ENCODE measurements around the gene TM4SF5.

TM4SF5 gene, protein sequence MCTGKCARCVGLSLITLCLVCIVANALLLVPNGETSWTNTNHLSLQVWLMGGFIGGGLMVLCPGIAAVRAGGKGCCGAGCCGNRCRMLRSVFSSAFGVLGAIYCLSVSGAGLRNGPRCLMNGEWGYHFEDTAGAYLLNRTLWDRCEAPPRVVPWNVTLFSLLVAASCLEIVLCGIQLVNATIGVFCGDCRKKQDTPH

DNA sequence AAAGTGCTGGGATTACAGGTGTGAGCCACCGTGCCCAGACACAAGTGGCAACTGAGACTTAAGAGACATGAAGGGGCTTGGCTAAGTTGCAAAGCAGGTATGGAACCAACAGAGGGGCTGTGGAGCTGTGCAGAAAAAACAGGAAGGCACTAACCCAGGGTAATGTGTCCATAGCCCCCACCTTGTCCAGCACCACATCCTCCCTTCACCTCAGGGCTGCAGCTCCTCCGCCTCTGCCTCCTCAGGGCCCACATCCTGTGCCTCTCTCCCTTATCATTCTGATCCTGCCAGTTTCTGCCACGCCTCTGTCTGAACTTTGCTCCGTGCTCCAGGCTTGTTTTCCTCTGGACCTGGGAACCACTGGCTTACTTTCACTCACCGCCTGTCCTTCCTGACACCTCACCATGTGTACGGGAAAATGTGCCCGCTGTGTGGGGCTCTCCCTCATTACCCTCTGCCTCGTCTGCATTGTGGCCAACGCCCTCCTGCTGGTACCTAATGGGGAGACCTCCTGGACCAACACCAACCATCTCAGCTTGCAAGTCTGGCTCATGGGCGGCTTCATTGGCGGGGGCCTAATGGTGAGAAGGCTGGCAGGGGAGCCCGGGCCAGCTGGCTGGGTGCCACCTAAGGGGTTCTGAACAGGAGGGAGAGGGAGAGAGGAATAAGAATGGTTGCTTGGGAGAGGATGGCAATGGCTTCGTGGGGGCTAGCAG, at the start of gene TM4SF5:
TM4SF5 (plus strand) TSS at position 368 of the 716 bp plus-strand sequence; CDS start at position 405, 37 bp downstream.
- DNase-seq (ENCODE audit: low read depth in 2 of 2, low spot score in 1 of 2), result no peak

DNA sequence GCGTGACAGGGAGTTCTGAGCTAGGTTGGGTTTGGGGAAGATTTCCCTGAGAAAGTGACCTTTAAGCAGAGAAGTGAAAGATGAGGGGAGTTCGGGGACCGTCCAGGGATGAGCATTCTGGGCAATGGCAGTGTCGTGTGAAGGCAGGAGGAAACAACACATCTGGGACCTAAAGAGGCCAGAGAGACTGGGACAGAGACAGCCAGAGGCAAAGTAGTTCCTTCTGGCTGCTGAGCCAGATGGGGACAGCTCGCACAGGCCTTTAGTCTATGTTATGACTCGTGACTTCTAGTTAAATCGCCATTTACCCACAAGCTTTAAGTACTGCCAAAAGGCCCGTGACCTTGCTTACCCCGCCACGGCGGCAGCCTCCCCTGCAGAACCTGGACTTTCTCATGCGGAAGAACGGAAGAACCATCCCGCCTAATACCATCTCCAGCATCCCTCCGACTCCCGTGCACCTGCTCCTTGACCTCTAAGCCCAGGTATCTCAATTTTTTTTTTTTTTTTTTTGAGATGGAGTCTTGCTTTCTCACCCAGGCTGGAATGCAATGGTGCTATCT, 48.9 kb upstream of the TM4SF5 start:
- DNase-seq (ENCODE audit: low read depth in 2 of 2, low spot score in 1 of 2), result no peak

DNA sequence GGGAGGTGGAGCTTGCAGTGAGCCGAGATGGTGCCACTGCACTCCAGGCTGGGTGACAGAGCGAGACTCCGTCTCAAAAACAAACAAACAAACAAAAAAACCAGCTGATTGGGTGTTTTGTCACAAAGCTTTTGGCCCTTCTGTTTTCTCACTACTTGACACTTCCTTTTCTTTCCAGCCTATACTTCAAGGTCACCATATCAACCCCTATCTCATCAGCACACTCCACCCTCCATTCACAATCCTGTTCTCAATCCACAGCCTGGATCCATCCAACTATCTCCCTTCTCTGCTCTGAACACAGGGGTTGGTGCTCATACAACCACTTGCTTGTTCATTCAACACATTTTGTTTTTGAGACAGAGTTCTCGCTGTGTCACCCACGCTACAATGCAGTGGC, 47.0 kb upstream of the TM4SF5 start:
- no peak for DNase-seq (ENCODE audit: low read depth in 2 of 2, low spot score in 1 of 2)

DNA sequence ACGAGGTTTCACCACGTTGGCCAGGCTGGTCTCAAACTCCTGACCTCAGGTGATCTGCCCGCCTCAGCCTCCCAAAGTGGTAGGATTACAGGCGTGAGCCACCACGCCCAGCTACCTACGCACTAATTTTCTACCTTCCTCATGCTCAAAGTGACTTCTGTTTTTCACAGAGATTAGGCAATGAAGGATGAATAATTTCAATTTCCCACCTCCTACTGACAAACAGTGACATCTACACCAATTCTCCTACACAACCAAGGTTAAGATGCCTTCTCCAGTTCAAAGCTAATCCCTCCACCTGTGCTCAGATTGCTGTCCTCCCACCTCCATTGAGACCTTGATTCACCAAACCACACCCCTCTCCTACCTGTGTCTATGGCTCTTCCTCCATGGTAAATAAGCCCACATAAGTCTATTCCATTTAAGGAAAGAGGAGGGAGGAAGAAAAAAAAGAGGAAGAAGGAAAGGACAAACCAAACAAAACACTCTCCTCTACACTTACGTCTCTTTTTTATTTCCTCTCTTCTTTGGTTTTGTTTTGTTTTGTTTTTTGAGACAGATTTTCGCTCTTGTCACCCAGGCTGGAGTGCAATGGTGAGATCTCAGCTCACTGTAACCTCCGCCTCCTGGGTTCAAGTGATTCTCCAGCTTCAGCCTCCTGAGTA, 45.9 kb upstream of the TM4SF5 start:
- DNase-seq (ENCODE audit: low read depth in 2 of 2, low spot score in 1 of 2), result no peak

DNA sequence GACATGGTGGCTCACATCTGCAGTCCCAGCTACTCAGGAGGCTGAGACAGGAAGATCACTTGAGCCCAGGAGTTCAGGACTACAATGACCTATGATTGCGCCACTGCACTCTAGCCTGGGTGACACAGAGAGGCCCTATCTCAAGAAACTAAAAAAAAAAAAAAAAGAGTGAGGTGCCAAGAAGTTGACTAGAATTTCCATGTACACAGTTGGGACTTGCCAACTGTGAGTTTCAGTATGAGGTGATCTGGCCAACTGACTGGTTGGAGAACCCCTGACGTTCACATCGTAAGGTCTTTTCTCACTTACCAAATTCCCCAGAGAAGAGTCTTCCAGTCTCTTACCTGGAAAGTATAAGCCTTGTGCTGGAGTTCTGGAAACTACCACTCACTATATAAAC, 43.6 kb upstream of the TM4SF5 start:
- no peak for DNase-seq (ENCODE audit: low read depth in 2 of 2, low spot score in 1 of 2)

DNA sequence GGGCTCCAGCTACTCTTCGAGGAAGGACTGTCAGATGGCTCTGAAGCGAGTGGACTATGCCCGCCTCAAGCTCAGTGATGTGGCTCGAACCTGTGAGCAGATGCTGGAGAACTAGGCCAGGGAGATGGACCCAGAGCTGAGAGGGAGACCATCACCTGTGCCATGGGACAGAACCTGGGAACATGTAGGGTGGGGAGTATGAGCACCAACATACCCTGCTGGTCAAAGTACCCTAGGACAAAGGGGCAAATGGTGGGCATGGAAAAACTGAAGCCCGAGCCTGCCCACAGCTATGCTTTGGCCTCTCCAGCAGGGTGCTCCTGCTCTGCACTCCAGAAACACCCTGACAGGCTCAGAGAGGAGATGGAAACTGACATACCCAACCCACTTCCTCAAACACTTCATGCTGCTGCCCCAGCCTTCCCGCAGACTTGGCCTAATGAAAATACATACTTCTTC, 38.6 kb upstream of the TM4SF5 start:
- DNase-seq (ENCODE audit: low read depth in 2 of 2, low spot score in 1 of 2), result no peak

DNA sequence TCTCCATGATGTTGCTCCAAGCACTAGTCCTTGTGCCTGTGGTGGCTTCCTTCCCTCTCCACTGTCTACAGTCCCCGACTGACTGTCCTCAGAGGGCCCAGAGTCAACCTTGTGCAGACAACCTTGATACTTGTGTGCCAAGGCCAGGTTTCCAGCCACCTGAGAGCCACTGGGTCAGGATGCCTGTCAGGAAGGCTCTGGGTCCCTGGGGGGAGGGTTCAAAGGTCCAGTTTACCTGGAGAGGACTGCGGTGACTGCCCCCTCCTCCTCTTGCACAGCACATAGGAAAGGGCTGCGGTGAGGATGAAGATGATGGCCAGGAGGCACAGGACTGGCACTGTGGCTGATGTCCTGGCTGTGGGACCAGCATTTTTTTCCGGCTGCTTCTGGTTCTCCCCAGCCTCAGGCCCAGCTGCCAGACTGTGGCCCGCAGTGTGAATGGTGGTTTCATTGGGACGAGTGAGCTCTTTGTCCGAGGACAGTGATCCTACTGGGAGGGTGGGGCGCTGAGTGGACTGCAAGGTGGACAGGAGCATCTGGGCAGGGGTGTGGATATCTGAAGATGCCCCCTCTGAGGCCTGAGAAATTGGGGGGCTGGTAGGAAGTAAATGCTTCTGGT, 36.7 kb upstream of the TM4SF5 start:
- no peak for DNase-seq (ENCODE audit: low read depth in 2 of 2, low spot score in 1 of 2)

DNA sequence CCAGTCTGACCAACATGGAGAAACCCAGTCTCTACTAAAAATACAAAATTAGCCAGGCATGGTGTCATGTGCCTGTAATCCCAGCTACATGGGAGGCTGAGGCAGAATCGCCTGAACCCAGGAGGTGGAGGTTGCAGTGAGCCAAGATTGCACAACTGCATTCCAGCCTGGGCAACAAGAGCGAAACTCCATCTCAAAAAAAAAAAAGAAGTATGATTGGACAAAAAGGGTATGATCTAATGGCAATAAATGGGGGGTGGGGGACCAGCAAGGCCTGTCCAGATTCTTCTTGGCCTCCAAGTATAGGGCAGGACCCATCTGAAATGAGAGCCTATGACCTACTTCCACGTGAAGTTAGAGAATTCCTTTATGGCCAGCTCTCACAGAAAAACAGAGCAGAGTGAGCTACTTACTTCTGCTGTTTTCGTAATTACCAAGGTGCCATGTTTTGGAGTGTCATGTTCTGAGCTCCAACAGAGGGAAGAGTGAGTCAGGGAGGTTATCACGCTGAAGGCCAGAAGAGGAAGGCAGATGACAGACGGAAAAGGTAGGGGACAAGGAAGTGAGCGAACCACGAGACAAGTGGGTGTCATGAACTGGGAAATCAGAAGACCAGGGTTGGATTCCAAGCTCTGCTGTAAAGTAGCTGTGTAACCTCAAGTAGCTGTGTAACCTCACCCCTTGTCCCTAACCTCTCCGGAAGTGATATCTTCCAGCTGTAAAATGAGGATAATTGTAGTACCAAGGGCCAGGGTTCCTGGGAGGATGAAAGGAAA, 35.6 kb upstream of the TM4SF5 start:
- no peak for DNase-seq (ENCODE audit: low read depth in 2 of 2, low spot score in 1 of 2)

DNA sequence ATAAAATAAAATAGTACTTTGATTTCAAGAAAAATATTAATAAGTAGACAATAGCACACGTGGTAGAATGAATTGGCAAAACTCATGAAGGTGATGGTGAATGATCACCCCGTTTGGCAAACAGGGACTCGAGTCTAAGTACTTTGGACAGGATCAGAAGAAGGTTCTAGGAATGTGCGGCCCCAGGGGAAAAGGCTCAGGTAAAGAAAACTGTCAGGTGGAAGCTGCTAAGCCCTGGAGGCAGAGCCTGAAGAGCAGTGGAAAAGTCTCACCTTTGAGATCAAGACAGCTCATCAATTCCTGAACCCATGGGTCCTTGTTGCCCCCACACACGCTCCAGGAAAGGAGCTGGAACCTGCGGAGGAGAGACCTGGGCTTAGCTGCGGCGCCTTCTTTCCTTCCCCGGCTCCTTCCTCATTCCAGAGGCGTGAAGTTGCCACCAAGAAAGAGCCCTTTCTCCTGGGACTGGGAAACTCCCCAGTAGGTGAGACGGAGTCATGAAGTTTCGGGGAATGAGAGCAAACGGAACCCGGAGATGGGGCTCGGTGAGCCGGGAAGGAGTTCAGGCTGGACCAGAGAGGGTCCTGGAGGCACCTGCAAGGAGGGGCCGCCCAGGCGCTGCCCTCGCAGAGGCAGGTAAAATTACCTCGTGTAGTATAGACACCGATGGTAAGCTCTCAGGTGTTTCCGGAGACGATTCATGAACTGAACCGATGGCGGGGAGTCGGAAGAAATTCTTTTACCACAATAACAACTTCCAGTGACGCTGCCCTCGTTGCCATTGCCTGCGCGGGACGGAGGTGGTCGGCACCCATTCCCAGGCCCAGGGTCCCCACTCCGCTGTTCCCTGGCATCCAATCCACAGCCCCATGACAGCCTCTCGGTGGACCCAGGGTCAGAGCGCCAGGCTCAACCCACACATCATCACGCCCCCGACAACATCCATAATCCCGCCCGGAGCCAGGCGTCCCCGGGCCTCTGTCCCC, 33.3 kb upstream of the TM4SF5 start:
- DNase-seq (ENCODE audit: low read depth in 2 of 2, low spot score in 1 of 2), result no peak

DNA sequence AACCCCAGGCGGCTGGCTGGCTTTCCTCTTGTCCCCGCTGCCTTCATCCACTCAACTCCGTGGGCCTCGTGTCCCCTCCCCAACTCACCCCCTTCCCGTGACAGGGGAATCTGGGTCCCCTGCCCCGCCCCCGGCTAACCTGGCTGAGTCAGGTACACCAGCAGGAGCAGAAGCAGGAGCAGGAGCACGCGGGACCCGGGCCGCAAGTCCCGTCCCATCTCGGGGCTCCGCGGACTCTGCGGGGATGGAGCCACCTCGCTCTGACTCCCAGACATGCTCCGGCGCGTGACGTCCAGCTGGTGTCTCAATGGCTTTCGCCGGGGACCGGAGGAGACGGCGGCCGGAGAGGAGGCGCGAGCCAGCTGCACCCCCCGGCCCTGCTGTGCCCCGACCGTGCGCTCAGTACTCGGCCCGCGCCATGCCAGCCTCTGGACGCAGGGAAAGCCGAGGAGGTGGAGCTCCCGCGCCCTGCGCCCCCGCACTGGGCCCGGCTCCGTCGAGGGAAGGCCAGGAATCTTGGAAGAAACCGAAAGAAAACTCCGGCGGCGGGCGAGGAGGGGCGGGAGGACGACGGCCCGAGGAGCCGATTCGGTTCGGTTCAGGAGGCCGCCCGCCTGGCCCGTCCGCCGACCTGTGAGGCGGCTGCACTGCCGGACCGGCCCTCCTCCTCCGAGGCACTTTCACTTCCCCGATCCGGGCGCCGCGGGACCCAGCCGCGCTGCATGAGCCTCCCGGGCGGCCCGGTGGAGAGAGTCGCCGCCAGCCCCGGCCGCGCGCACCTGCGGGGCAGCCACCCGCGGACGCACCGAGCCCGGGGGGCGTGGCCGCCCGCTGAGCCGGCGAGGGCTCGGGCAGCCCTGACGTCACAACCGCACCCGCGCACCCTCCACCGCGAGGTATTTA, 32.3 kb upstream of the TM4SF5 start, which contains the start of the genes CXCL16 and ZMYND15:
CXCL16 (minus strand) TSS at position 807 of the 903 bp plus-strand sequence; CDS start at position 218, 589 bp downstream.
ZMYND15 (plus strand) TSS at position 712 of the 903 bp plus-strand sequence. CDS start 716 bp downstream, outside the sequence.
- peak in 1 of 2 donors; percentile 38 for DNase-seq (ENCODE audit: low read depth in 2 of 2, low spot score in 1 of 2)

DNA sequence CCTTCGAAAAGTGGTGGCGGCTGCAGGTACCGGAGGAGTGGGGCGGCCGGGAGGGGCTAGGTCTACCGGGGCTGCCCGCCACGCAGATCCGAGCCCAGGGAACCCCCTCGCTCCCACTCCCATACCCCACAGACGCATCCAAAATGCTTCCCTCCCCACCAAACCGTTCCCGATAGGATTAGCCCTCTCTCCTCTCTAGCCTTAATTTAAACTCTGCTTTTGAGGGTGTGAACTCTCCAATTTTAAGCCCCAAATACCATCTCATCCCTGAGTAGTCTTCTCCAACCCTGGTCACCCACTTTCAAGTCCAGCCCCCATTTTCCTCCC, 31.7 kb upstream of the TM4SF5 start:
- DNase-seq (ENCODE audit: low read depth in 2 of 2, low spot score in 1 of 2), result no peak

DNA sequence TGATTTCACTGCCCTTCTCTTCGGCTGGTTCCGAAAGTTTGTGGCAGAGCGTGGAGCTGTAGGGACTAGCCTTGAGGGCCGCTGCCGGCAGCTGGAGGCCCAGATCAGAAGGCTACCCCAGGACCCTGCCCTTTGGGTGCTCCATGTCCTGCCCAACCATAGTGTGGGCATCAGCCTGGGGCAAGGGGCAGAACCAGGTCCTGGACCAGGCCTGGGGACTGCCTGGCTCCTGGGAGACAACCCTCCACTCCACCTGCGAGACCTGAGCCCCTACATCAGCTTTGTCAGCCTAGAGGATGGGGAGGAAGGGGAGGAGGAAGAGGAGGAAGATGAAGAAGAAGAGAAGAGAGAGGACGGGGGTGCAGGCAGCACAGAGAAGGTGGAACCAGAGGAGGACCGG, 31.1 kb upstream of the TM4SF5 start:
- no peak for DNase-seq (ENCODE audit: low read depth in 2 of 2, low spot score in 1 of 2)

DNA sequence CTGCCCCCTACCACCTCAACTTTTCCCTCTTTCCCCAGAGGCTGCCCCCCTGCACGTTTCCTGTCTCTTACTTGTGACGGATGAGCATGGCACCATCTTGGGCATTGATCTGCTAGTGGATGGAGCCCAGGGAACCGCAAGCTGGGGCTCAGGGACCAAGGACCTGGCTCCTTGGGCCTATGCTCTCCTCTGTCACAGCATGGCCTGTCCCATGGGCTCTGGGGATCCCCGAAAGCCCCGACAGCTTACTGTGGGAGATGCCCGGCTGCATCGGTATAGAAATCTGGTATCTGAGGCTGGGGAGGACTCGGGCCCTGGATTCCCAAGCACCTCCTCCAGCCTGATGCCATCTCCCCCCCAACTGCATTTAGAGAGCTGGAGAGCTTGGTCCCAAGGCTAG, 30.1 kb upstream of the TM4SF5 start:
- no peak for DNase-seq (ENCODE audit: low read depth in 2 of 2, low spot score in 1 of 2)

DNA sequence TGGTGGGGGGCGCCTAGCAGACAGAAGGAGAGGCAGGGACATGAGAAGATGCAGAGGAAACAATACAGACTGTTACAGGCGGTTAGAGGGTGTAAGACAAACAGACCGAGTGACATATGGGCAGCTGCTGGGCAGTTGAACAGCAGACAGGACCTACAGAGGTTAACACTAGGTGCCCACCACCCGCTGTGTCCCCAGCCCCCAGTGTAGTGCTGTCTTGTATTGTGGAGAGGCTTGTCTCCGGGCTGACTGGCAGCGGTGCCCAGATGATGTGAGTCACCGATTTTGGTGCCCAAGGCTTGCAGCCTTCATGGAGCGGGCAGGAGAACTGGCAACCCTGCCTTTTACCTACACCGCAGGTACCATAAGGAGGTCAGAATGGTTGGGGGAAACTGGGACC, 29.6 kb upstream of the TM4SF5 start:
- no peak for DNase-seq (ENCODE audit: low read depth in 2 of 2, low spot score in 1 of 2)

DNA sequence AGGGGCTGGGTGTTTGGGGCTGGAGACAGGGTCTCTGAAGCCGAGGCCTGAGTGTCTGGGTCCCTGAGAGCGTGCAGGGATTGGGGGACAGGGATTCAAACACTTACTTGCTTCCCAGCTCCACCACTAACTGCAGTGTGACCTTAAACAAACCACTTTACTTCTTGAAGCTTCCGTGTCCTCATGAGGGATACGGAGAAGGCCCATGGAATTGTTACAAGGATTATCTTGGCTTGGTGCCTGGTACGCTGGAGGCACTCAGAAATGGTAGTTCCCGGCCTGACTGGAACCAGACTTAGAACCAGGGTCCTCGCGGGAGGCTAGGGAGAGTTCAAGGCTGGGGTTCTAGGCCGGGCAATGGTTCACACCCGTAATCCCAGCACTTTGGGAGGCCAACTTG, 29.1 kb upstream of the TM4SF5 start:
- DNase-seq (ENCODE audit: low read depth in 2 of 2, low spot score in 1 of 2), result no peak

DNA sequence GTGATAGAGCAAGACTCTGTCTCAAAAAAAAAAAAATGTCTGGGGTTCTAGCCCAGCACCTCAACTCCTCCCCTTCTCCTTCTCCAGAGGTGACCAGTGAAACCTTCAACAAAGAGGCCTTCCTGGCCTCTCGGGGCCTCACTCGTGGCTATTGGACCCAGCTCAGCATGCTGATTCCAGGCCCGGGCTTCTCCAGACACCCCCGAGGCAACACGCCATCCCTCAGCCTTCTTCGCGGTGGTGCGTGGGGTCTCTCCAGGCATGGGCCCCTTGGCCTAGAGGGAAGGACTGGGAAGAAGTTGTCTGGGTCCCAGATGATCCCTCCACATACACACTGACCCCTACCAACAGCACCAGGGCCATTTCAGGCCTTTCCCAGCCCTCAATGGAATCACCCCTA, 28.5 kb upstream of the TM4SF5 start:
- no peak for DNase-seq (ENCODE audit: low read depth in 2 of 2, low spot score in 1 of 2)

DNA sequence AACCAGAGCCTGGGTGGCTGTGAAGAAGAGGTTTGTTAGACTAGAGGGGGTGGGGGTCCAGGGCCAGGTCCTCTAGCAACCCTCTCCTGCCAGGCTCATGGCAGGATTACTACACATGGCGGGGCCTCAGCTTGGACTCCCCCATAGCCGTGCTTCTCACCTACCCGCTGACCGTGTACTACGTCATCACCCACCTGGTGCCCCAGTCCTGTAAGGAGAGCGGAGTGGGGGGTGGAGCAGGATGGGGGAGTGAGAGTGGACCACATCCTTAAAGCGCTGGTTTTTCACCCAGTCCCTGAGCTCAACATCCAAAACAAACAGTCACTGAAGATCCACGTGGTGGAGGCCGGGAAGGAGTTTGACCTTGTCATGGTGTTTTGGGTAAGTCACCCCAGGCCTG, 27.8 kb upstream of the TM4SF5 start:
- no peak for DNase-seq (ENCODE audit: low read depth in 2 of 2, low spot score in 1 of 2)

All from stimulated activated CD8-positive, alpha-beta memory T cell treated with anti-CD3 and anti-CD28 coated beads, Interleukin-4, amount 100 ng/mL, for 1 hour (primary cell).